Stomach (tissue), 8 donors: ENCODE results near the gene HPGDS. TPM values are rescaled to one million over a fixed set of nuclear protein-coding genes. Genes with fewer than 3 reads are reported as not detected.

ENCODE experiments used
- polyA plus RNA-seq, 3 donors: library from polyadenylated mRNA; stranded (reverse); fragments of 200-250 nt; gene quantifications; one replicate each; pipeline ENCODE4 v1.2.3, GENCODE V29; 2013
- total RNA-seq, 5 donors: library from RNA; depleted of rRNA; stranded (reverse); fragments of >200 nt; gene quantifications; one replicate each; pipeline versions ENCODE4 v1.1.0 to v1.2.3, GENCODE V29; 2014 to 2016
- donor health status: healthy with polysubstance abuse.
- donor health status: Bipolar disorder and iron deficiency.
- donor health status: healthy.

Gene HPGDS
- total and polyA plus RNA-seq, 8 donors: 0.30 to 26.4 (median 3.8) TPM; not detected in 2

Other genes with a start within 250 kb of the HPGDS start
- 10 to 100 TPM; 11.1 to 53.2 (median 22.5) TPM for gene SMARCAD1, start 135.0 kb downstream of the HPGDS start, total RNA-seq
- gene SMARCAD1, start 135.0 kb downstream of the HPGDS start, polyA plus RNA-seq: 1 to 10 TPM; 4.9 to 8.1 (median 5.8) TPM
- gene PDLIM5, start 109.1 kb upstream of the HPGDS start, total RNA-seq: 100 to 1,000 TPM in 1 of 5 donors, 10 to 100 TPM in 4; 37.9 to 311 (median 64.0) TPM
- gene PDLIM5, start 109.1 kb upstream of the HPGDS start, polyA plus RNA-seq: 10 to 100 TPM; 23.7 to 31.5 (median 24.6) TPM